Keratinocyte (primary cell): ENCODE data around the gene MTFP1. TPM values are rescaled to one million over a fixed set of nuclear protein-coding genes. Genes with fewer than 3 reads are reported as not detected.

Source experiments
- DNase-seq: peaks from one replicate; pipeline ENCODE4 v3.0.0-alpha.2; 2011; ENCODE audit warnings: low read depth, missing footprints, low spot score
- FAIRE-seq: peaks from 2 replicates; lab custom pipeline; 2011; peaks lifted over from hg19 to GRCh38; lab: Jason Lieb, UNC
- H2AFZ ChIP-seq: 2 replicates; pipeline ENCODE4 v1.6.0; 2012; ENCODE audit warnings: low read length, control low read depth, inconsistent platforms; ENCODE audit not compliant: control insufficient read depth
- H3K27ac ChIP-seq: 2 replicates; pipeline ENCODE4 v1.5.1; 2011; ENCODE audit warnings: low read length; ENCODE audit not compliant: control insufficient read depth, insufficient read depth
- H3K27me3 ChIP-seq: 3 replicates; pipeline ENCODE4 v1.6.0; 2011; ENCODE audit warnings: low read length; ENCODE audit not compliant: control insufficient read depth, insufficient read depth; ENCODE audit errors: extremely low read depth
- H3K36me3 ChIP-seq, 2 experiments: 2 replicates in 1 of 2; 3 replicates in 1 of 2; pipeline ENCODE4 v1.5.1; 2011; ENCODE audit warnings: low read length in 2 of 2, mild to moderate bottlenecking in 1 of 2; ENCODE audit not compliant: control insufficient read depth in 2 of 2, insufficient read depth in 2 of 2; ENCODE audit errors: extremely low read depth in 1 of 2
- H3K4me1 ChIP-seq: 3 replicates; pipeline ENCODE4 v1.5.1; 2011; ENCODE audit warnings: low read length; ENCODE audit not compliant: control insufficient read depth, insufficient read depth; ENCODE audit errors: extremely low read depth
- H3K4me2 ChIP-seq: 3 replicates; pipeline ENCODE4 v1.6.0; 2011; ENCODE audit warnings: low read depth, low read length; ENCODE audit not compliant: control insufficient read depth, insufficient read depth; ENCODE audit errors: extremely low read depth
- H3K4me3 ChIP-seq, 3 experiments: fragments of 200-600 bp in 1 of 3; sonication (generic) in 1 of 3; 2 replicates in 2 of 3; 3 replicates in 1 of 3; pipeline ENCODE4 v1.5.1; 2011 to 2016; ENCODE audit warnings: low read length in 3 of 3, mild to moderate bottlenecking in 3 of 3, control low read depth in 2 of 3, inconsistent platforms in 1 of 3, low read depth in 1 of 3, mixed read lengths in 1 of 3, mixed run types in 1 of 3, moderate library complexity in 1 of 3; ENCODE audit not compliant: control insufficient read depth in 2 of 3, insufficient read depth in 2 of 3; ENCODE audit errors: extremely low read depth in 1 of 3
- H3K79me2 ChIP-seq: 2 replicates; pipeline ENCODE4 v1.6.0; 2012; ENCODE audit warnings: low read length; ENCODE audit not compliant: control insufficient read depth, insufficient read depth
- H3K9ac ChIP-seq: 3 replicates; pipeline ENCODE4 v1.6.0; 2011; ENCODE audit warnings: low read length; ENCODE audit not compliant: control insufficient read depth, insufficient read depth; ENCODE audit errors: extremely low read depth
- H3K9me1 ChIP-seq: 3 replicates; pipeline ENCODE4 v1.6.0; 2011; ENCODE audit warnings: low read length; ENCODE audit not compliant: control insufficient read depth, insufficient read depth; ENCODE audit errors: extremely low read depth
- H3K9me3 ChIP-seq: 2 replicates; pipeline ENCODE4 v1.5.1; 2012; ENCODE audit warnings: low read depth, low read length; ENCODE audit not compliant: control insufficient read depth
- H4K20me1 ChIP-seq: 3 replicates; pipeline ENCODE4 v1.6.0; 2011; ENCODE audit warnings: low read length; ENCODE audit not compliant: control insufficient read depth, insufficient read depth; ENCODE audit errors: extremely low read depth
- EZH2 ChIP-seq: IDR thresholded peaks from one replicate; pipeline ENCODE4 v1.6.1; 2012; ENCODE audit warnings: inconsistent platforms, mild to moderate bottlenecking, low read length, moderate library complexity
- dilution Hi-C: fragments of 300-500 bp; cut with MboI; formaldehyde crosslinking; loops from one replicate; pipeline ENCODE4 v1.7.0; 2020; ENCODE audit warnings: low sequenced_read_pairs; ENCODE audit not compliant: extremely low pct_ligation_motif_present
- polyA plus RNA-seq, 5 experiments: library from polyadenylated mRNA; depleted of rRNA in 3 of 5; stranded (reverse) in 3 of 5; stranded (forward) in 1 of 5; unstranded in 1 of 5; fragments of >200 nt; gene quantifications; 1 replicate in 1 of 5; 2 replicates in 3 of 5; 3 replicates in 1 of 5; pipeline versions ENCODE4 v1.2.1 to v1.2.3, GENCODE V29; 2011 to 2012; ENCODE audit warnings: missing spikeins in 2 of 5, low read depth in 1 of 5, low replicate concordance in 1 of 5
- TF ChIP-seq, protein P1 (sequence below), 3 experiments: IDR thresholded peaks in 1 of 3; conservative IDR thresholded peaks in 1 of 3; optimal IDR thresholded peaks in 1 of 3; 2 replicates in 2 of 3; 3 replicates in 1 of 3; pipeline versions ENCODE3 to v1.5.1; 2011; ENCODE audit warnings: low read length in 3 of 3, mild to moderate bottlenecking in 3 of 3, moderate library complexity in 2 of 3, control low read depth in 1 of 3, inconsistent platforms in 1 of 3; ENCODE audit not compliant: insufficient read depth in 2 of 3; ENCODE audit errors: extremely low read depth in 1 of 3

The MTFP1 gene
- polyA plus RNA-seq, 1 donor (not counting 4 experiments of a cell fraction or from before 2014, with no cell fraction given): 8.4 TPM

- Histone ChIP-seq H3K4me1 (peaks cover 17% of the 10 kb centered on the region), H4K20me1 (peaks cover 4% of the 10 kb centered on the region), H3K4me3 (no peak overlapping the region), H3K27me3 (no peaks in the 10 kb centered on the region), H3K9ac (no peak overlapping the region), H2AFZ (no peak overlapping the region), H3K27ac (no peak overlapping the region), H3K79me2 (peaks cover 41% of the 10 kb centered on the region), H3K9me3 (no peaks in the 10 kb centered on the region), H3K36me3 (peaks cover 34 to 60% of the 10 kb centered on the region in 2 experiments), H3K4me2 (no peak overlapping the region), H3K9me1 (no peaks in the 10 kb centered on the region)
- TF ChIP-seq, protein P1, sequence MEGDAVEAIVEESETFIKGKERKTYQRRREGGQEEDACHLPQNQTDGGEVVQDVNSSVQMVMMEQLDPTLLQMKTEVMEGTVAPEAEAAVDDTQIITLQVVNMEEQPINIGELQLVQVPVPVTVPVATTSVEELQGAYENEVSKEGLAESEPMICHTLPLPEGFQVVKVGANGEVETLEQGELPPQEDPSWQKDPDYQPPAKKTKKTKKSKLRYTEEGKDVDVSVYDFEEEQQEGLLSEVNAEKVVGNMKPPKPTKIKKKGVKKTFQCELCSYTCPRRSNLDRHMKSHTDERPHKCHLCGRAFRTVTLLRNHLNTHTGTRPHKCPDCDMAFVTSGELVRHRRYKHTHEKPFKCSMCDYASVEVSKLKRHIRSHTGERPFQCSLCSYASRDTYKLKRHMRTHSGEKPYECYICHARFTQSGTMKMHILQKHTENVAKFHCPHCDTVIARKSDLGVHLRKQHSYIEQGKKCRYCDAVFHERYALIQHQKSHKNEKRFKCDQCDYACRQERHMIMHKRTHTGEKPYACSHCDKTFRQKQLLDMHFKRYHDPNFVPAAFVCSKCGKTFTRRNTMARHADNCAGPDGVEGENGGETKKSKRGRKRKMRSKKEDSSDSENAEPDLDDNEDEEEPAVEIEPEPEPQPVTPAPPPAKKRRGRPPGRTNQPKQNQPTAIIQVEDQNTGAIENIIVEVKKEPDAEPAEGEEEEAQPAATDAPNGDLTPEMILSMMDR (optimal IDR thresholded peaks at IDR 0.05 in 1 of 3, IDR thresholded peaks at IDR 0.05 in 1 of 3, conservative IDR thresholded peaks at IDR 0.05 in 1 of 3; ENCODE audit: extremely low read depth in 1 of 3, insufficient read depth in 2 of 3, low read length in 3 of 3): no peak
- DNase-seq: no peak
- dilution Hi-C loops: no loop called here
- no peak for FAIRE-seq
Observed at GRCh38 chr22:30406400-30406799, 19.2 kb upstream of the MTFP1 start.

DNA sequence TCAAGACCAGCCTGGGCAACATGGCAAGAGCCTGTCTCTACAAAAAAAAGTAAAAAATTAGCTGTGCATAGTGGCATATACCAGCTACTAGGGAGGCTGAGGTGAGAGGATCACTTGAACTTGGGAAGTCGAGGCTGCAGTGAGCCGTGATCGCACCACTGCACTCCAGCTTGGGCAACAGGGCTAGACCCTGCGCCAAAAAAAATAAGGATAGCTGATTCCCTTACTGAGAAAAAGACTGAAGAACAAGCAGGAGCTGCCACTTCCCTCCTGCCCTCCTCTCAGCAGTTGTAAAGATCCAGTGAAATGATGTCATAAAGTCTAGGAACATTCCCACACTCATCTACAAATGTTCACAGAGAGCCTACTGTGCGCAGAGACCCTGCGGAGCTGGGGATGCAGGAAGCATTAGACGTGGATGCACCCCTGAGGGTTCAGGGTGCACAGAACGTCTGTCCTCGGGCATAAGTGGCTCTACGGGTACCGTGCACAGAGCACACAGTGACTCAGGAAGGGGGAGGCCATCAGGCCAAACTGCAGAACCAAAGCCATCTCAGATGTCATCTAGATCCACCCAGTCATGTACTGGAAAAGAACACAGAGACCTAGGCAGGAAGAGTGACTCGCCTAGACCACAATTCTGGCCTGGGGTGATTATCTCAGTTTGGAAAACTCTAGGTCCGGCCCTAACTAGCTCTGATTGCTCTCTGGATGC is 17.0 kb upstream of the MTFP1 start:
- peaks cover 4% of the 10 kb centered on the region for H4K20me1 ChIP-seq
- no peak for DNase-seq
- H3K9ac ChIP-seq: no peak overlapping the region
- peak overlapping the region; percentile 23 for H3K4me2 ChIP-seq
- peaks cover 24% of the 10 kb centered on the region for H3K79me2 ChIP-seq
- H3K9me1 ChIP-seq: no peaks in the 10 kb centered on the region
- TF ChIP-seq EZH2: no peak
- TF ChIP-seq, protein P1 (optimal IDR thresholded peaks at IDR 0.05 in 1 of 3, IDR thresholded peaks at IDR 0.05 in 1 of 3, conservative IDR thresholded peaks at IDR 0.05 in 1 of 3; ENCODE audit: extremely low read depth in 1 of 3, insufficient read depth in 2 of 3, low read length in 3 of 3): no peak
- H3K27ac ChIP-seq: peak overlapping the region; percentile 50
- no peaks in the 10 kb centered on the region for H3K9me3 ChIP-seq
- peaks cover 28% of the 10 kb centered on the region for H3K4me1 ChIP-seq
- FAIRE-seq: peak; percentile 99
- dilution Hi-C loops: no loop called here
- H3K4me3 ChIP-seq: peak overlapping the region in 1 of 3 experiments; percentile 22
- H2AFZ ChIP-seq: no peak overlapping the region
- peaks cover 30 to 59% of the 10 kb centered on the region in 2 experiments for H3K36me3 ChIP-seq
- no peaks in the 10 kb centered on the region for H3K27me3 ChIP-seq
